Activated naive CD8-positive, alpha-beta T cell treated with anti-CD3 and anti-CD28 coated beads for 36 hours (primary cell): ENCODE data around the gene CRTAC1. TPM values are rescaled to one million over a fixed set of nuclear protein-coding genes. Genes with fewer than 3 reads are reported as not detected.

Source experiments
- DNase-seq: peaks from one replicate; pipeline ENCODE4 v3.0.0; 2021
- H3K27ac Mint-ChIP-seq: one replicate; pipeline ENCODE4 v1.8.0; 2022; ENCODE audit warnings: mild to moderate bottlenecking, moderate library complexity, mixed read lengths
- H3K27me3 Mint-ChIP-seq: one replicate; pipeline ENCODE4 v1.8.0; 2022; ENCODE audit warnings: mild to moderate bottlenecking, mixed read lengths
- H3K36me3 Mint-ChIP-seq: one replicate; pipeline ENCODE4 v1.8.0; 2021; ENCODE audit warnings: mild to moderate bottlenecking, mixed read lengths
- H3K4me1 Mint-ChIP-seq: one replicate; pipeline ENCODE4 v1.8.0; 2021; ENCODE audit warnings: mixed read lengths
- H3K4me3 Mint-ChIP-seq: one replicate; pipeline ENCODE4 v1.8.0; 2022; ENCODE audit warnings: mild to moderate bottlenecking, moderate library complexity, mixed read lengths
- H3K9me3 Mint-ChIP-seq: one replicate; pipeline ENCODE4 v1.8.0; 2022; ENCODE audit warnings: mixed read lengths
- total RNA-seq, 2 experiments: library from RNA; stranded (reverse); gene quantifications; one replicate each; pipeline ENCODE4 v1.2.3, GENCODE V29; 2021

Gene CRTAC1
- total RNA-seq, 2 experiments from 2014 or later = not detected

DNA sequence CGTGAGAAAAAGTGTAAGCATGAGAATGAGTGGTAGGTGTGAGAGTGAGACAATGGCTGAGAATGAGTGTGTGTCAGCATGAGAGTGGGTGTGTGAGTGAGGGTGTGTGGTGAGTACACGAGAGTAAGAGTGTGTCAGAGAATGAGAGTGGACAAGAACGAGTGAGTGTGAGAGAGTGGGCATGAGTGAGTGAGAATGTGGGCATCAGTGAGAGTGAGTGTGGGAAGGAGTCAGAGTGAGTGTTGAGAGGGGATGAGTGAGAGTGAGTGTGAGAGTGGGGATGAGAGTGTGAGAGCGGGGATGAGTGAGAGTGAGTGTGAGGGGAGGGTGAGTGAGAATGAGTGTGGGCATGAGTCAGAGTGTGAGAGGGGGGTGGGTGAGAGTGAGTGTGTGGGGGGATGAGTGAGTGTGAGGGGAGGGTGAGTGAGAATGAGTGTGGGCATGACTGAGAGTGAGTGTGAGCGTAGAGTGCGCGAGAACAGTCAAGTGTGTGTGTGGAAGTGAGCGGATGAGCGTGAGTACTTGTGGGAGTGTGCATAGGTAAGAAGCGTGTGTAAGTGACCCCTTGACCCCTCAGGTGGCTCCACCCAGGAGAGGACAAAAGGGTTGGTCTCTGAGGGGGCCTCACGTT lies 105.0 kb downstream of the CRTAC1 start:
- no peaks in the 10 kb centered on the region for H3K36me3 Mint-ChIP-seq
- peaks cover 12% of the 10 kb centered on the region for H3K27me3 Mint-ChIP-seq
- H3K4me1 Mint-ChIP-seq = no peaks in the 10 kb centered on the region
- no peak overlapping the region for H3K4me3 Mint-ChIP-seq
- DNase-seq = no peak
- no peak overlapping the region for H3K27ac Mint-ChIP-seq
- H3K9me3 Mint-ChIP-seq = no peaks in the 10 kb centered on the region

DNA sequence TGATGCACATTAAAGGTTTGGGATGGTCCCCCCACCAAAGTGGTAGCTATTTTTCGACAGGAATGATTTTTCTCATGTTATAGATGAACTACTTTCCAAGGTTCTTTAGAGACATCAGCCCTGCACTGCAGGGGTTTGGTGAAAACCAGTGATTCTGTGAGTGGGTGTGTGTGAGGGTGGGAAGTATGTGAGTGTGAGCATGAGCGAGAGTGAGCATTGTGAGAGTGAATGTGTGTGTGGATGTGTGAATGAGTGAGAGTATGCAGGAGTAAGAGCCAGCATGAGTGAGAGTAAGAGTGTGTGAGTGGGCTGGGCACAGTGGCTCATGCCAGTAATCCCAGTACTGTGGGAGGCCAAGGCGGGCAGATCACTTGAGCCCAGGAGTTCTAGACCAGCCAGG lies 105.7 kb downstream of the CRTAC1 start:
- H3K27me3 Mint-ChIP-seq = peaks cover 12% of the 10 kb centered on the region
- H3K4me3 Mint-ChIP-seq = no peak overlapping the region
- H3K27ac Mint-ChIP-seq = no peak overlapping the region
- no peaks in the 10 kb centered on the region for H3K9me3 Mint-ChIP-seq
- no peaks in the 10 kb centered on the region for H3K36me3 Mint-ChIP-seq
- no peaks in the 10 kb centered on the region for H3K4me1 Mint-ChIP-seq
- no peak for DNase-seq

DNA sequence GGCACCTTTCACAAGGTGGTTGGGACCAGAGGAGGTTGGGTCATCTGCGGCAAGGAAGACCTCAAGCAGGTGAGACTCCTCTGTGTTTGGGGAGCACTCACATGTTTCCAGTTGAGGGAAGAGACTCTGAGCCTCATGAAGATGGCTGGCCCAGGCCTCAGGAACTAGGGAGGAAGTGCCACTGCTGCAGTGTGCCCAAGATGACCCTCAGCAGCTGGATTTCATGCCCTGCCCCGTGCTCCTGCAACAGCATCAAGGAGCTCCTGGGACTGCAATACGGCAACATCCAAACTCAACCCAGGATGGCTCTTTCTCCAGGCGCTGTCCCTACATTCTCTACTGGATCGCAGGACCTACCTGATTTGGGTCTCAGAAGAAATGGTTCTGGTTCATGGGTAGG lies 106.9 kb downstream of the CRTAC1 start:
- peaks cover 12% of the 10 kb centered on the region for H3K27me3 Mint-ChIP-seq
- DNase-seq = no peak
- H3K9me3 Mint-ChIP-seq = no peaks in the 10 kb centered on the region
- H3K36me3 Mint-ChIP-seq = no peaks in the 10 kb centered on the region
- H3K4me1 Mint-ChIP-seq = peaks cover 2% of the 10 kb centered on the region
- H3K27ac Mint-ChIP-seq = no peak overlapping the region
- no peak overlapping the region for H3K4me3 Mint-ChIP-seq

DNA sequence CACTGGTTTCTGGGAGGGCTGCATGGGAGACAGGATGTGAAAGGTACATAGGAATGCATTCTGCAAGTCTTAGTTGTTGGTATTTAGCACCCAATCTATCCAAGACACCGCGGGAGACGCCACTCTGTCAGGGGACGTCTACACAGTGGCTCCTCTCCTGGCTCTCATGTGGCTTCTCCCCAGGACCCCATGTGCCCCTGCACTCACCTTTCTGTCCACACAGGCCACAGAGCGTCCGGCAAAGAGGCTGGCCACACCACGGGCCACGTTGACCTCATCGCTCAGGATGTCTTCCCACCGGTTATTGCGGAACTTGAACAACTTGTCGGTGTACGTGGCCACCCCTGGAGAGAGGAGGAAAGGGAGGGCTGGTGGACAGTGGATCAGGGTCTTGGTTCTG lies 107.4 kb downstream of the CRTAC1 start:
- no peaks in the 10 kb centered on the region for H3K9me3 Mint-ChIP-seq
- no peaks in the 10 kb centered on the region for H3K36me3 Mint-ChIP-seq
- H3K27me3 Mint-ChIP-seq = peaks cover 14% of the 10 kb centered on the region
- no peak overlapping the region for H3K4me3 Mint-ChIP-seq
- H3K4me1 Mint-ChIP-seq = peaks cover 2% of the 10 kb centered on the region
- DNase-seq = no peak
- no peak overlapping the region for H3K27ac Mint-ChIP-seq

DNA sequence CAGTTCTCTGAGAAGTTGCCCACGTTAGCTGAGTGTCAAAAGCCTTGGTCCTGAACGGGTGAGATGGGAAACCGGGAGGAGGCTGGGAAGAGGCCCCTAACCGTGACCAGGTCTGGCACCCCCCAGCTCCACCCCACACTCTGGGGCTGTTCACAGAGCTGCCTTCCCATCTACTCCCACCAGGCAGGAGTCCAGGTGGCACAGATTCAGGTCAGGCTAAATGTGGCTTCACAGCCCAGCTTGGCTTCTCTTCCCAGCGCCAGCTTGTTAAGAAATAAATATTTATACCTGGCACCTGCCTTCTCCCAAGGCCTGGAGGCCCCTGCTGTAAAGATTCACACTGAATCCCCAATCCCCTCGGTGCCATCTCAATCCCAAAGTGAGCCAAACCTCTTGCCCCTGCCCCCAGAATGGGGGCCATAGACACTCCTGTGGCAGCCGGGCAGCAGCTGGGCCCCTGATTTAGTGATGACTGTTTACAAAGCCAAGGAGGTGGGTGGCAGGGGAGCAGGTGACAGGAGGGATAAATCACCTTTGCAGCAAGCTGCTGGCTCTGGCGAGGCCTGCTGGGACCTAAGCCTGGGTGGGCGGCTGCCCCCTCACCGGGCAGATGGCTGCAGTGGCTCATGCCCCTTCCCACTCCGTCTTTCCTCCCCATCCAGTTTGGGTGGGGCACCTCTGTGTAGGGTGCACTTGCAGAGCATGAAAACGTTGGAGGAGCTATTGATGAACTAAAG lies 108.2 kb downstream of the CRTAC1 start:
- peaks cover 2% of the 10 kb centered on the region for H3K4me1 Mint-ChIP-seq
- no peak overlapping the region for H3K4me3 Mint-ChIP-seq
- H3K27me3 Mint-ChIP-seq = peaks cover 18% of the 10 kb centered on the region
- H3K27ac Mint-ChIP-seq = no peak overlapping the region
- H3K36me3 Mint-ChIP-seq = no peaks in the 10 kb centered on the region
- no peaks in the 10 kb centered on the region for H3K9me3 Mint-ChIP-seq
- DNase-seq = no peak

DNA sequence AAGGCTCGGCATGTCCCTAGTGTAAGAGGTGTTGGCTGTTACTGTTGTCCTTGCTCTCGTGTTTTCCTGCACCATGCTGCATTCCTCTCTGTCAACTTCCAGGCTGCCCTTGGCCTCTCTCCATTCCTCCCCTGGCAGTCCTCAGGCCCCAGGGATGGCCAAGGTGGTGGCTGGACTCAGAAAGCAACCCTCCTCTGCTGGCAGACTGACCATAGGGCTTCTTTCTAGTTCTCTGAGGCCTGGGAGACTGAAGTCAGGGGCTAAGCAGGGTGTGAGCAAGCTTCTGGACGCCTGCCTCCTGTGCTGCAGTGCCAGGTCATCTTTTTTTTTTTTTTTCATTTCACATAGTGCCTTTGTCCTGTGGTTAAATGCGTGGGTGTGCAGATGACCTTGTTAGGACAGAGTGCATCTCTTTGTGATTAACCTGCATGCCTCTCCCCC lies 108.8 kb downstream of the CRTAC1 start:
- Mint-ChIP-seq H3K36me3 (no peaks in the 10 kb centered on the region), H3K4me3 (no peak overlapping the region), H3K27ac (no peak overlapping the region), H3K27me3 (peaks cover 18% of the 10 kb centered on the region), H3K9me3 (no peaks in the 10 kb centered on the region), H3K4me1 (peaks cover 2% of the 10 kb centered on the region)
- no peak for DNase-seq

DNA sequence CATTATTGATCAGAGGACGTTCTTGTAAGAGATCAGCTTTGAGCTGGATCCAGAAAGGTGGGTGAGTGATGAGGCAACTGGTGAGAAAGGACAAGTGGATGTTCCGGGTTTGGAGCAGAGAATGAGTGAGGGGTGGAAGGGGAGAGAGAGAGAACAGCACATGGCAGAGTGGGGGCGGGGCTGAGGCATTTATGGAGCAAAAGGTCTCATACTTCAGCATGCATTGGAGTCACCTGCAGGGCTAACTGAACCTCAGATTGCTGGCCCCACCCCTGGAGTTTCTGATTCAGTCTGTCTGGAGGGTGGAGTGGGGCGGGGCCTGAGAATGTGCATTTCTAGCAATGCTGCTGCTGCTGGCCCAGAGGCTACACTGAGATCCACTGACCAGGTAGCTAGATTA lies 109.6 kb downstream of the CRTAC1 start:
- Mint-ChIP-seq H3K9me3 (no peaks in the 10 kb centered on the region), H3K36me3 (no peaks in the 10 kb centered on the region), H3K27me3 (peaks cover 20% of the 10 kb centered on the region), H3K27ac (no peak overlapping the region), H3K4me3 (no peak overlapping the region), H3K4me1 (peaks cover 2% of the 10 kb centered on the region)
- no peak for DNase-seq

DNA sequence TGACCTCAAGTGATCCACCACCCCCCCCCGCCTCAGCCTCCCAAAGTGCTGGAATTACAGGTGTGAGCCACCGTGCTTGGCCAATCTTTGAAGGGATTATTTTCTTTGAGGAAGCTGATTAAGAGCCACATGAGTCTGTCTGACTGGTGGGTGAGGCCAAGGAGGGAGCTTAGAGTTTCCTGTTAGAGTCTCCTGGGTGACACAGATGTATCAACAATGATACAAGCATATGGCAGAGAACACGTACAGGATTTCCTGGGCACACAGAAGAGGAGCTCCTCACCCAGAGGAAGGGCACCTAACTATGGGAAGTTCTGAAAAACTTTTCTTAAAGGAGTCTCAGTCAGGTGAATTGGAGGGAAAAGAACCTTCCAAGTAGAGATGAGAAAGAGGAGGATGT lies 111.4 kb downstream of the CRTAC1 start:
- H3K4me3 Mint-ChIP-seq = no peak overlapping the region
- H3K9me3 Mint-ChIP-seq = no peaks in the 10 kb centered on the region
- DNase-seq = no peak
- no peak overlapping the region for H3K27ac Mint-ChIP-seq
- H3K27me3 Mint-ChIP-seq = peaks cover 13% of the 10 kb centered on the region
- no peaks in the 10 kb centered on the region for H3K36me3 Mint-ChIP-seq
- peaks cover 6% of the 10 kb centered on the region for H3K4me1 Mint-ChIP-seq

DNA sequence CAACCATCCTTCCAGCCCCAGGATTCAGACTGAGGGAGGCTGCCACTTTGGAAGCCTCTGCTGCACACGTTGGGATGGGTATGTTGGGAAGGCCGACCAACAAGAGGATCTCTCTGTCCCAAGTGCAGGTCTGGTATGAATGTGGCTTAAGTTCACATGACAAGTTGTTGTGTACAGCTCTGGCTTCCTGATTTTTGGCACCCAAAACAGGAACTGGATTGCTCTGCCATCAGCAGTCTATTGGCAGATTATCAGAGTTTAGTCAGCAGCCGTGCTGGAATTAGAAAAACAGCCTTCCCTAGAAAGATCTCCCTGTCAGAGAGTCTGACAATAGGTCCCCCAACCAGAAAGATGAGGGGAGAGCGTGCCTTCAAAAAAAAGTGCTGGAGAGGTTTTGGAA lies 113.8 kb downstream of the CRTAC1 start:
- H3K27me3 Mint-ChIP-seq = peaks cover 14% of the 10 kb centered on the region
- no peak overlapping the region for H3K27ac Mint-ChIP-seq
- H3K9me3 Mint-ChIP-seq = no peaks in the 10 kb centered on the region
- no peak for DNase-seq
- H3K36me3 Mint-ChIP-seq = no peaks in the 10 kb centered on the region
- peaks cover 6% of the 10 kb centered on the region for H3K4me1 Mint-ChIP-seq
- no peak overlapping the region for H3K4me3 Mint-ChIP-seq

DNA sequence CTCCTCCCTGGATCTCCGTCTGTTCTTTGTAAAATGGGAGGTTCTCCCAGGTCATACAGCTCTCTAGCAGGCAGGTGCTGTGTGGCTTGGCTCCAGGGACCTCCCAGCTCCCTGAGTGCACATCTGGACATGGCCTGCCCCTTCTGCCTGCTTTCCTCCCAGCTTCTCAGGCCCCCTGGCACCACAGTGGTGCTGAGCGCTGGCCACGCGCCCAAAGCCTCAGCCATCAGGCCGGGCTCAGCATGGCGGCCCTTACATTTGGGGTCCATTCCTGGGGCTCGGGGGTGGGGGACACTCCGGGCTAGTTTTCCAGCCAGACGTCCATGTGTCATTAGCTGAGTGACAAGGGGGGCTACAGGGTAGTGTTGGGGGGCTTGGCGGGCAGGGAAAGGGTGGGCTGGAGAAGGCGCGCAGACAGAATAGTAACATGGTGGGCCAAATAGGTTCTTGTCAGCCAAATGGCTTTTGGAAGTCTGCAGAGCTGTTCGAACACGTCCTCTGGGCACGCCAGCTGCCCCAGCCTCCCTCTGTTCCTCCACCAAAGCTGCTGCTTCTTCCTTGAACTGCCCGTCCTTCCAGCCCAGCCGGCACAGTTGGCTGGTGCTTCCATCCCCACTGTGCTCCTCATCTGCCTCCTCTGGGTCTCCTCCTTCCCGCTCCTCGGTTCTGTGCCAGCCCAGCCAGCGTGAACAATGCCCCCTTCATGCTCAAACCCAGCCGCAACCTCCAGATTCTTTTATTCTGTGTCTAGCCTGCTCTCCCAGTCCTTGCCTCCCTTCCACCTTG lies 114.9 kb downstream of the CRTAC1 start:
- no peak for DNase-seq
- H3K27ac Mint-ChIP-seq = no peak overlapping the region
- H3K4me1 Mint-ChIP-seq = peaks cover 6% of the 10 kb centered on the region
- H3K4me3 Mint-ChIP-seq = no peak overlapping the region
- no peaks in the 10 kb centered on the region for H3K9me3 Mint-ChIP-seq
- H3K27me3 Mint-ChIP-seq = peaks cover 16% of the 10 kb centered on the region
- no peaks in the 10 kb centered on the region for H3K36me3 Mint-ChIP-seq

DNA sequence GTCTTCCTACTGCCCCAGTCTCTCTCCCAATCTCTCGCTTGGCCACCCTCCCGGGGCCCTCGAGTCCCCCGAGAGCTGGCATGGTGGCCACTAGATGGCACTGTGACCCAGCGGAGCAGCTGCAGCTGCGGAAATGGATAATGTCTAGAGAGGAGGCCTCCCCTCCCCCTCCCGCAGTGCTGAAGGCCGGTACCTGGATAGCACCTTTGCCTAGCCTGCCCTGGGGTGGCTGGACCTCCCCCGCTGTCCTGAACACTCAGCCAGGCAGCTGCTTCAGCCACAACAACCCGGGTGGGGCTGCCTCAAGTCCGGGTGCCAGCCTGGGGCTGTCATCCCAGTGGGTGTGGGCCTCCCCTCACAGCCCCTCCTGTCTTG lies 115.6 kb downstream of the CRTAC1 start:
- Mint-ChIP-seq H3K9me3 (no peaks in the 10 kb centered on the region), H3K4me3 (no peak overlapping the region), H3K27me3 (peaks cover 16% of the 10 kb centered on the region), H3K36me3 (no peaks in the 10 kb centered on the region), H3K27ac (no peak overlapping the region), H3K4me1 (peaks cover 6% of the 10 kb centered on the region)
- peak; percentile 76 for DNase-seq

DNA sequence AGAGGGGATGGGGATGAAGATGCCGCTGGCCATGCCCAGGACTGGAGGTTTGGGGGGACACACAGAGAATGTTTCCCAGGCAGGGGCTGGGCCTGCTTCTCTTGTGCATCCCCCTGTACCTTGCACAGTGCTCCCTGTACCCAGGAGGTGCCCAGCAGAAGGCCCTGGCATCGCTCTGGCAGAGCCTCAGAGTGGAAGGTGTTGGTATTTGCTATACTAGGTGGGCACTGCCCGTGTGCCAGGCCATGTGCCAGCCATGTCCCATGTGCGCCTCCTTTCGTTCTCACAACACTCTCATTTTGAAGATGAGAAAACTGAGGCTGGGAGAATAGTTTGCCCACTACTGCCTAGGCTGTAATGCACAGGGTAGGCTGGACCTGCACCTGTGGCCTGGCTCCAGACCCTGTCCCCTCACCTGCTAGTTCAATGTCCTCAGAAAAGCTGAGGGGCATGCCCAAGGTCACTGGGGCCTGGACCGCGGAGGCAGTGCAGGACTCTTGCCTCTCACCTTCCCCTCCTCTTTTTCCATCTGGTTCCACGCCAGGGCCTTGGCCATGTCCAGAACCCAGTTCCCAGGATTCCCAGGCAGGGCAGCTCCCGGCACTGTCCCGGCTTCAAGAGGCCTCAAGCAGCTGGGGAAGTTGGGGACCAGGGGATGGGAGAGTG lies 116.1 kb downstream of the CRTAC1 start:
- no peak overlapping the region for H3K4me3 Mint-ChIP-seq
- no peaks in the 10 kb centered on the region for H3K9me3 Mint-ChIP-seq
- peaks cover 16% of the 10 kb centered on the region for H3K27me3 Mint-ChIP-seq
- H3K4me1 Mint-ChIP-seq = peaks cover 6% of the 10 kb centered on the region
- no peak for DNase-seq
- no peaks in the 10 kb centered on the region for H3K36me3 Mint-ChIP-seq
- H3K27ac Mint-ChIP-seq = no peak overlapping the region

DNA sequence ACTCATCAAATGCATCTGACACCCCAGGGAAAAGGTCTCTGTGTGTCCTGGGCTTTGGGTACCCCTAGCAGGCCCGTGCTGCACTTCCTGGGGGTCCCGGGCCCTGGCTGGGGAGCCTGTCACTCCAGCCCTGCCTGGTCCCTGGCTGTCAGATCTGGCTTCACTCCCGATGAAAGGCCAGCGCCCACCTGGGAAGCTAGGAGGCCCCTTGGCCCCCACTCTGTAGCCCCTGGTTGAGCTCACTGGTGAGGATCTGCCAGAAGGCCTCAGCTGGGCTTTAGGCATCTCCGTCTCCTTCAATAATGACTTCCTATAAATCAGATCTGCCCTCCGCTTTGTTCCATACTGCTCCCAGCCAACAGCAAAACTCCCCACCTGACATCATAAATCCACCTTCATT lies 116.8 kb downstream of the CRTAC1 start:
- H3K9me3 Mint-ChIP-seq = no peaks in the 10 kb centered on the region
- H3K4me3 Mint-ChIP-seq = no peak overlapping the region
- no peak overlapping the region for H3K27ac Mint-ChIP-seq
- peaks cover 16% of the 10 kb centered on the region for H3K27me3 Mint-ChIP-seq
- H3K4me1 Mint-ChIP-seq = peaks cover 4% of the 10 kb centered on the region
- H3K36me3 Mint-ChIP-seq = no peaks in the 10 kb centered on the region
- no peak for DNase-seq

DNA sequence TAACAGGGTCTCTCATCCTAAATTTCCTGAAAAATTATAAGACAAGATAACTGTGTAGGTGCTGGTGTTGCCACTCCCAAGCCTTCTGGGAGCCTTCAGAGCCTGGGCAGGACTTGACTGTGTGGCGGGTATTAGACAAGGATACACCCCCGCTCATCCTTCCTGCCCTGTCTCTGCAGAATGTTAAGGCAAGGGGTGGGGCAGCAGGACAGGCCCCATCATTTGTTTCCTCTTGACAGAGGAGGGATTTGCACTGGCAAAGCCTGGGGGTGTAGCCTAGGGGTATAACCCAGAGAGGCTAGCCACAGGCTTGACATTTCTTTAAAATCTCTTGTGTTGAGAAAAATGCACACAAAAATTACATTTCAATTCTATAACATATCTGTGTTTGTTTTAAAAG lies 117.2 kb downstream of the CRTAC1 start:
- Mint-ChIP-seq H3K27ac (no peak overlapping the region), H3K4me3 (no peak overlapping the region), H3K27me3 (peaks cover 15% of the 10 kb centered on the region), H3K9me3 (no peaks in the 10 kb centered on the region), H3K4me1 (peaks cover 4% of the 10 kb centered on the region), H3K36me3 (no peaks in the 10 kb centered on the region)
- no peak for DNase-seq

DNA sequence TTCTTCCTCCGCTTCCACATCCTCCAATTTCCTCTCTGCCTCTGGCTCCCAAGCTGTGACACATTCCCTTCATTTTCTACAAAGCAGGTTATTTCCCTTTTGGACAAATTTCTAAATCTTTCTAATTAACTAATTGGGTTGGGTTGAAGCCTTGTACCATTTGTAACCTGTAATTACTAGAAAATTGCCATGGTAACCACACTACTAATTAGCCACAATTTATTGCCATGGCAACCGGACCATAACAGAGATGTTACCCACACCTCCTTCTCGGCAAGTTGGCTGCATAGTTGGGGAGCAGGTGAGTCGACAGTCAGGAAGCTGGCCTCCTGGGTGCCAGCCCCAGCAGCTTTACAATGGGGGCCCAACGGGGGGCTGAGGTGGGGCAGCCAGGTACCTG lies 119.2 kb downstream of the CRTAC1 start:
- Mint-ChIP-seq H3K27ac (no peak overlapping the region), H3K36me3 (no peaks in the 10 kb centered on the region), H3K4me3 (no peak overlapping the region), H3K27me3 (peaks cover 10% of the 10 kb centered on the region), H3K9me3 (no peaks in the 10 kb centered on the region), H3K4me1 (peaks cover 4% of the 10 kb centered on the region)
- no peak for DNase-seq
